Measurements from ENCODE around the gene DAPK1.

- TF ChIP-seq RAD21 (IDR thresholded peaks at IDR 0.05; ENCODE audit: low read depth) (peak; percentile 69), EGR1 (IDR thresholded peaks at IDR 0.05) (no peak), TAF1 (IDR thresholded peaks at IDR 0.05; ENCODE audit: low read depth) (no peak), REST (IDR thresholded peaks at IDR 0.05; ENCODE audit: low read depth) (no peak), EP300 (IDR thresholded peaks at IDR 0.05; ENCODE audit: borderline replicate concordance) (no peak), TEAD4 (IDR thresholded peaks at IDR 0.05) (no peak), CEBPB (IDR thresholded peaks at IDR 0.05) (no peak), ZBTB7A (IDR thresholded peaks at IDR 0.05; ENCODE audit: low read depth) (no peak), FOXM1 (IDR thresholded peaks at IDR 0.05; ENCODE audit: borderline replicate concordance, low read depth) (no peak), YY1 (IDR thresholded peaks at IDR 0.05; ENCODE audit: low read depth) (no peak)
- TF ChIP-seq, protein P1, sequence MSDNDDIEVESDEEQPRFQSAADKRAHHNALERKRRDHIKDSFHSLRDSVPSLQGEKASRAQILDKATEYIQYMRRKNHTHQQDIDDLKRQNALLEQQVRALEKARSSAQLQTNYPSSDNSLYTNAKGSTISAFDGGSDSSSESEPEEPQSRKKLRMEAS (IDR thresholded peaks at IDR 0.05) = no peak
Measured at GRCh38 chr9:87678650-87679355, 181.1 kb downstream of the DAPK1 start.

Data from Ishikawa (cell line).